ENCODE results near the gene DLEU7. TPM values are rescaled to one million over a fixed set of nuclear protein-coding genes. Genes with fewer than 3 reads are reported as not detected.

DLEU7 gene
- total RNA-seq, 1 experiment from 2014 or later = 1.5 TPM

- WGBS (ENCODE audit: extremely low coverage, insufficient read length, low lambda C conversion rate) = no CpG with 5 or more reads among the region's 1 CpG
- H3K27me3 Mint-ChIP-seq (ENCODE audit: low read depth) = 0 out of 2 replicates have a peak, but pooled peaks cover 2% of the 10 kb centered on the region
- TF ChIP-seq CTCF (conservative IDR thresholded peaks at IDR 0.05) = no peak
Observed at GRCh38 chr13:50889317-50889716, 45.8 kb upstream of the DLEU7 start.

More at GRCh38 chr13:50889317-50889716, 45.8 kb upstream of the DLEU7 start:
- no peaks in the 10 kb centered on the region for H3K27me3 ChIP-seq (ENCODE audit: insufficient read depth, low read length)
- Mint-ChIP-seq H3K4me3 (no peak overlapping the region), H3K4me1 (peaks cover 26 to 28% of the 10 kb centered on the region in 2 experiments), H3K9me3 (no peaks in the 10 kb centered on the region), H3K36me3 (ENCODE audit: insufficient read depth in 1 of 3, low read depth in 3 of 3) (no peaks in the 10 kb centered on the region; a peak in 1 of 7 replicates), H3K27ac (no peak overlapping the region)
- H3K4ac ChIP-seq (ENCODE audit: low read depth, low read length) = no peak overlapping the region
- H2BK5ac ChIP-seq (ENCODE audit: insufficient read length, low read length) = no peak overlapping the region
- H3K14ac ChIP-seq (ENCODE audit: insufficient read depth, low read length) = no peak overlapping the region
- peaks cover 9% of the 10 kb centered on the region; the same call in 1 of the 2 replicates for H3K4me1 ChIP-seq (ENCODE audit: insufficient read depth, low read length)
- H2AFZ ChIP-seq (ENCODE audit: low read length) = no peak overlapping the region
- no peak overlapping the region for H4K91ac ChIP-seq (ENCODE audit: insufficient read length, low read depth, low read length)
- H2BK15ac ChIP-seq (ENCODE audit: low read depth, low read length) = no peak overlapping the region
- no peak overlapping the region for H4K8ac ChIP-seq (replicated peaks; ENCODE audit: insufficient read length, low read depth, low read length)
- H2BK20ac ChIP-seq (ENCODE audit: low read depth, low read length, poor library complexity, severe bottlenecking) = no peak overlapping the region
- H3K79me2 ChIP-seq (ENCODE audit: insufficient read depth, low read length) = no peaks in the 10 kb centered on the region
- H3K9me3 ChIP-seq (ENCODE audit: control insufficient read depth, low read depth, low read length) = no peaks in the 10 kb centered on the region
- no peak overlapping the region for H2BK12ac ChIP-seq (ENCODE audit: insufficient read length, low read depth, low read length)
- no peak overlapping the region for H3K27ac ChIP-seq (ENCODE audit: insufficient read length, low read depth, low read length)
- H4K20me1 ChIP-seq (ENCODE audit: control insufficient read depth, insufficient read depth, insufficient read length) = no peaks in the 10 kb centered on the region
- no peak for DNase-seq
- no peaks in the 10 kb centered on the region for H3K79me1 ChIP-seq (ENCODE audit: insufficient read depth, low read depth, low read length, poor library complexity, severe bottlenecking)
- no peak overlapping the region for H3K56ac ChIP-seq (ENCODE audit: insufficient read length, low read depth, low read length)
- H3K23me2 ChIP-seq (ENCODE audit: insufficient read length, low read depth, low read length, poor library complexity, severe bottlenecking) = no peaks in the 10 kb centered on the region
- H2AK5ac ChIP-seq (ENCODE audit: insufficient read length, low read length) = no peak overlapping the region
- H3K18ac ChIP-seq (ENCODE audit: insufficient read length, low read depth, low read length) = no peak overlapping the region
- H4K5ac ChIP-seq (ENCODE audit: insufficient read length, low read depth, low read length) = no peak overlapping the region
- no peak overlapping the region for H2BK120ac ChIP-seq (ENCODE audit: low read depth, low read length, poor library complexity, severe bottlenecking)
- no peak overlapping the region for H3K9ac ChIP-seq (ENCODE audit: extremely low read depth, insufficient read length, low read length)
- H3K4me2 ChIP-seq (ENCODE audit: insufficient read depth, insufficient read length, low read length) = no peak overlapping the region
- no peak overlapping the region for H3K23ac ChIP-seq (ENCODE audit: insufficient read length, low read depth, low read length)
- H3T11ph ChIP-seq (ENCODE audit: low read length) = no peak overlapping the region

Data from H9 (cell line).